MM.1S (cell line): ENCODE data around the gene COQ2.

Experiments used
- DNase-seq: peaks from one replicate; pipeline ENCODE4 v3.0.0-alpha.2; 2015
- H2AFZ ChIP-seq: fragments of 300-600 bp; sonication (generic); 2 replicates; pipeline ENCODE4 v1.6.0; 2016; ENCODE audit warnings: antibody characterized with exemption, low read length
- H3F3A ChIP-seq: fragments of 300-600 bp; sonication (generic); 2 replicates; pipeline ENCODE4 v1.6.1; 2016; ENCODE audit warnings: mild to moderate bottlenecking, antibody characterized with exemption, low read length, moderate library complexity, mixed read lengths; ENCODE audit not compliant: insufficient read depth
- H3K27ac ChIP-seq: fragments of 300-600 bp; sonication (generic); 2 replicates; pipeline ENCODE4 v1.5.1; 2016; ENCODE audit warnings: mild to moderate bottlenecking, low read length
- H3K27me3 ChIP-seq: fragments of 300-600 bp; sonication (generic); replicated peaks from 2 replicates; pipeline ENCODE4 v1.6.0; 2016; ENCODE audit warnings: low read length; ENCODE audit not compliant: insufficient read depth
- H3K36me3 ChIP-seq: fragments of 300-600 bp; sonication (generic); replicated peaks from 2 replicates; pipeline ENCODE4 v1.6.1; 2016; ENCODE audit warnings: mild to moderate bottlenecking, low read length, mixed read lengths; ENCODE audit not compliant: insufficient read depth
- H3K4me1 ChIP-seq: fragments of 300-600 bp; sonication (generic); 2 replicates; pipeline ENCODE4 v1.6.1; 2016; ENCODE audit warnings: low read length, mixed read lengths
- H3K4me2 ChIP-seq: fragments of 300-600 bp; sonication (generic); 2 replicates; pipeline ENCODE4 v1.6.0; 2016; ENCODE audit warnings: low read depth, low read length
- H3K4me3 ChIP-seq: fragments of 300-600 bp; sonication (generic); 2 replicates; pipeline ENCODE4 v1.5.1; 2016; ENCODE audit warnings: low read length, mixed read lengths
- H3K79me2 ChIP-seq: fragments of 300-600 bp; sonication (generic); 2 replicates; pipeline ENCODE4 v1.6.1; 2016; ENCODE audit warnings: mixed run types, low read length, mixed read lengths
- H3K9ac ChIP-seq: fragments of 300-600 bp; sonication (generic); 2 replicates; pipeline ENCODE4 v1.6.1; 2016; ENCODE audit warnings: low read length, mixed read lengths
- H3K9me2 ChIP-seq: fragments of 300-600 bp; sonication (generic); replicated peaks from 2 replicates; pipeline ENCODE4 v1.6.1; 2016; ENCODE audit warnings: mild to moderate bottlenecking, low read length, mixed read lengths; ENCODE audit not compliant: insufficient read depth
- H3K9me3 ChIP-seq: fragments of 300-600 bp; sonication (generic); replicated peaks from 2 replicates; pipeline ENCODE4 v1.6.1; 2016; ENCODE audit warnings: mild to moderate bottlenecking, low read length, mixed read lengths; ENCODE audit not compliant: insufficient read depth
- H4K20me1 ChIP-seq: fragments of 300-600 bp; sonication (generic); 2 replicates; pipeline ENCODE4 v1.6.1; 2016; ENCODE audit warnings: mild to moderate bottlenecking, low read length, moderate library complexity, mixed read lengths; ENCODE audit not compliant: insufficient read depth
- CTCF ChIP-seq: fragments of 300-600 bp; sonication (generic); IDR thresholded peaks from 2 replicates; pipeline ENCODE4 v1.5.1; 2016; ENCODE audit warnings: antibody characterized with exemption, low read length, mixed read lengths
- EZH2 ChIP-seq: fragments of 300-600 bp; sonication (generic); optimal IDR thresholded peaks from 2 replicates; pipeline ENCODE3; 2017; ENCODE audit warnings: low read depth, mild to moderate bottlenecking, antibody characterized with exemption, low read length, mixed read lengths
- EZH2phosphoT487 ChIP-seq: fragments of 300-600 bp; sonication (generic); IDR thresholded peaks from 2 replicates; pipeline ENCODE4 v1.6.1; 2018; ENCODE audit warnings: antibody characterized with exemption, low read length

The COQ2 gene

GRCh38 chr4:83258461-83258860 is 26.1 kb downstream of the COQ2 start:
- no peaks in the 10 kb centered on the region for H3K27me3 ChIP-seq
- peaks cover 40% of the 10 kb centered on the region for H3K4me1 ChIP-seq
- no peak overlapping the region for H3K27ac ChIP-seq
- H3K9ac ChIP-seq = no peak overlapping the region
- H3K9me2 ChIP-seq = no peaks in the 10 kb centered on the region
- no peak overlapping the region for H3K4me2 ChIP-seq
- no peak for DNase-seq
- no peak overlapping the region for H3K4me3 ChIP-seq
- no peak overlapping the region for H2AFZ ChIP-seq
- TF ChIP-seq CTCF (no peak), EZH2 (no peak), EZH2phosphoT487 (no peak)
- peaks cover 8% of the 10 kb centered on the region; the same call in 1 of the 2 replicates for H3K36me3 ChIP-seq
- H3K79me2 ChIP-seq = no peaks in the 10 kb centered on the region
- no peaks in the 10 kb centered on the region for H3K9me3 ChIP-seq
- H4K20me1 ChIP-seq = no peaks in the 10 kb centered on the region
- H3F3A ChIP-seq = peaks cover 12% of the 10 kb centered on the region; the same call in 1 of the 2 replicates

- Histone ChIP-seq H3F3A (peaks cover 11% of the 10 kb centered on the region; the same call in 1 of the 2 replicates), H3K4me1 (peaks cover 40% of the 10 kb centered on the region), H2AFZ (no peak overlapping the region), H3K9me2 (no peaks in the 10 kb centered on the region), H3K27ac (no peak overlapping the region), H4K20me1 (no peaks in the 10 kb centered on the region), H3K9ac (no peak overlapping the region), H3K4me3 (no peak overlapping the region), H3K36me3 (peaks cover 8% of the 10 kb centered on the region; the same call in 1 of the 2 replicates), H3K27me3 (no peaks in the 10 kb centered on the region), H3K9me3 (no peaks in the 10 kb centered on the region), H3K4me2 (no peak overlapping the region), H3K79me2 (no peaks in the 10 kb centered on the region)
- DNase-seq = no peak
- no peak for TF ChIP-seq CTCF
- TF ChIP-seq EZH2 = no peak
- TF ChIP-seq EZH2phosphoT487 = no peak
These were observed 26.8 kb downstream of the COQ2 start for GRCh38 chr4:83257811-83258210.

DNA sequence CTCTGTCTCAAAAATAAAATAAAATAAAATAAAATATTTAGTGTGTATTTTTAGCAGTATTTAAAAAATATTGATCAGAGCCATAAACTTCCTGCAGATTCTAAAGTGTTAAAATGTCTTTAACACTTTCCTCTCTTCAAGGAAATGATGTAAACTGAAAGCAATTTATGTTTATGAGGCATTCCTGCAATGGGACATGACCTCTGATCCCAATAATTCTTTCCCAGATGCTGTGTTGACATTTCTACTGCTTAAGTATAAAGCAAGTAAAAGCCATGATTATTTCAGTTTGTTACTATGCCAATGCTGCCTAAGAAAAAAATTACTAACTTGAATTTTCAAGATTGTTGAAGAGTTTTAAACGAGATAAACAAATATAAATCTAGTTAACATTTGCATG is 29.0 kb downstream of the COQ2 start:
- Histone ChIP-seq H3F3A (peaks cover 7% of the 10 kb centered on the region; the same call in 1 of the 2 replicates), H3K4me2 (no peak overlapping the region), H2AFZ (no peak overlapping the region), H3K27ac (no peak overlapping the region), H3K27me3 (no peaks in the 10 kb centered on the region), H3K79me2 (no peaks in the 10 kb centered on the region), H3K36me3 (no peaks in the 10 kb centered on the region), H3K9ac (no peak overlapping the region), H3K4me3 (no peak overlapping the region), H4K20me1 (no peaks in the 10 kb centered on the region), H3K4me1 (peaks cover 40% of the 10 kb centered on the region), H3K9me3 (no peaks in the 10 kb centered on the region), H3K9me2 (no peaks in the 10 kb centered on the region)
- no peak for DNase-seq
- TF ChIP-seq EZH2 (no peak), EZH2phosphoT487 (no peak), CTCF (no peak)
